Adipocyte (in vitro differentiated cells): ENCODE measurements around the gene CERK.

Source experiments
- DNase-seq: peaks from one replicate; pipeline ENCODE4 v3.0.0-alpha.2; 2015; ENCODE audit warnings: low read depth
- H3K27me3 ChIP-seq: replicated peaks from 2 replicates; pipeline ENCODE4 v1.7.0; 2013; ENCODE audit warnings: mild to moderate bottlenecking, low read length, moderate library complexity; ENCODE audit not compliant: control insufficient read depth, insufficient read depth
- H3K36me3 ChIP-seq: 2 replicates; pipeline ENCODE4 v1.7.0; 2013; ENCODE audit warnings: low read length, mild to moderate bottlenecking, moderate library complexity; ENCODE audit not compliant: control insufficient read depth, insufficient read depth, severe bottlenecking
- H3K4me1 ChIP-seq: 2 replicates; pipeline ENCODE4 v1.7.0; 2013; ENCODE audit warnings: mild to moderate bottlenecking, low read length, moderate library complexity; ENCODE audit not compliant: control insufficient read depth, insufficient read depth
- H3K4me3 ChIP-seq: 2 replicates; pipeline ENCODE4 v1.7.0; 2013; ENCODE audit warnings: mild to moderate bottlenecking, low read length, moderate library complexity
- H3K9ac ChIP-seq: 2 replicates; pipeline ENCODE4 v1.7.0; 2013; ENCODE audit warnings: mild to moderate bottlenecking, low read length, moderate library complexity
- H3K9me3 ChIP-seq: 2 replicates; pipeline ENCODE4 v1.7.0; 2013; ENCODE audit warnings: mild to moderate bottlenecking, low read length, moderate library complexity; ENCODE audit not compliant: control insufficient read depth

CERK gene

GRCh38 chr22:46747646-46748045, 9.6 kb upstream of the CERK start:
- Histone ChIP-seq H3K9me3 (no peaks in the 10 kb centered on the region), H3K4me1 (peaks cover 21% of the 10 kb centered on the region), H3K27me3 (peaks cover 15% of the 10 kb centered on the region), H3K4me3 (no peak overlapping the region), H3K36me3 (no peaks in the 10 kb centered on the region), H3K9ac (no peak overlapping the region)
- no peak for DNase-seq

DNA sequence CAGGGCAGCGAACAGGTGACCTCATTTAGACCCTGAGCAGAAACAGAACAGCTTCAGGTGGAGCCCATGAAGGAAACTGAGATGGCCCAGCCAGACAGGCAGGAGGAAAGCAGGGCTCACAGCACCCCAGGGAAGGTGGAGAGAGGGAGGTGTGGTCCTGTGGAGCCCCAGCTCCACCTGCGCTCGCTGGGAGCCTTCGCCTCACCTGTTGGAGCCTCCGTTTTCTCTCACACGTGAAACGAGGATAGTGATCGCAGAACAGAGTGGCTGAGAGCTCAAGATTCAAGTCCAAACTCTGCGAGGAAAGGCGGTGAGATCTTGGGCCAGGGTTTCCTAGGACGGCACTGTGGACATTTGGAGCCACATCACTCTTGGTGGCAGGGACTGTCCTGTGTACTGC, 8.6 kb upstream of the CERK start:
- no peaks in the 10 kb centered on the region for H3K36me3 ChIP-seq
- no peak overlapping the region for H3K4me3 ChIP-seq
- no peak overlapping the region for H3K9ac ChIP-seq
- H3K9me3 ChIP-seq = no peaks in the 10 kb centered on the region
- peaks cover 15% of the 10 kb centered on the region for H3K27me3 ChIP-seq
- no peak for DNase-seq
- peaks cover 21% of the 10 kb centered on the region for H3K4me1 ChIP-seq

DNA sequence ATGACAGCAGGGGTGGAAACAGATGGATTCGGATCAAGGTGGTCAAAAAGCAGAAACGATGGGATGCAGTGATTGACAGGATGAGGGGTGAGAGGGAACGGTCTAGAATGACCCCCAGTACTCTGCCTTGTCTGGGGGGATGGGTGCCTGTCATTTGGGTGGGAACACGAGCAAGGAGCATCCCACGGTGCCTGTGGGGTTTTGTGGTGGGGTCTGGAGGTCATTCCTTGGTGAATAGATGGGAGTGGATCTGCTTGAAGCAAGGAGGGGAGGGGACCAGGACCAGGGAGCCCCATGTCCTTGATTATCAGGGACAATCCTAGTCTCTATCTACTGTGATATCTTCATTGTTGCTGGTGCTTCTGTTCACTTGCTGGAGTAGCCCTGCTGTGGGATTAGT, 8.1 kb upstream of the CERK start:
- H3K4me3 ChIP-seq = no peak overlapping the region
- H3K9me3 ChIP-seq = no peaks in the 10 kb centered on the region
- H3K9ac ChIP-seq = no peak overlapping the region
- peaks cover 15% of the 10 kb centered on the region for H3K27me3 ChIP-seq
- peaks cover 22% of the 10 kb centered on the region for H3K4me1 ChIP-seq
- no peaks in the 10 kb centered on the region for H3K36me3 ChIP-seq
- DNase-seq = no peak

DNA sequence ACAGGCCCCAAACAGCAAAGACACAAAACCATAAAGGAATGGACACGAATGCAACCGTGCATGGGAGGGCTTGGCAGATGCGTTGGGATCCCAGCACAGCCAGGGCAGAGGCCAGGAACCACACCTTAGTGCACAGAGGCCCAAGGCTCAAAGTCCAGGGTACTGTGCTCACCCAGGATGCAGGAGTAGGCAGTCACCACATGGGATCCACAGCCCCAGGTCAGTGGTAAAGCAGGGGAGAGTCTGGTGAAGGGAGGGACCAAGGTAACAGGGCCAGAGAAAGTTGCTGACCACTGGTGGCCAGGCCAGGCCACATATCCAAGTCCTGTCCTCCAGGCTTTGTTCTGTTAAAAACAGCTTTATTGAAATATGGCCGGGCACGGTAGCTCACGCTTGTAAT, 6.5 kb upstream of the CERK start:
- Histone ChIP-seq H3K9me3 (no peaks in the 10 kb centered on the region), H3K4me1 (peaks cover 18% of the 10 kb centered on the region), H3K36me3 (no peaks in the 10 kb centered on the region), H3K9ac (no peak overlapping the region), H3K27me3 (peaks cover 15% of the 10 kb centered on the region), H3K4me3 (no peak overlapping the region)
- DNase-seq = no peak

DNA sequence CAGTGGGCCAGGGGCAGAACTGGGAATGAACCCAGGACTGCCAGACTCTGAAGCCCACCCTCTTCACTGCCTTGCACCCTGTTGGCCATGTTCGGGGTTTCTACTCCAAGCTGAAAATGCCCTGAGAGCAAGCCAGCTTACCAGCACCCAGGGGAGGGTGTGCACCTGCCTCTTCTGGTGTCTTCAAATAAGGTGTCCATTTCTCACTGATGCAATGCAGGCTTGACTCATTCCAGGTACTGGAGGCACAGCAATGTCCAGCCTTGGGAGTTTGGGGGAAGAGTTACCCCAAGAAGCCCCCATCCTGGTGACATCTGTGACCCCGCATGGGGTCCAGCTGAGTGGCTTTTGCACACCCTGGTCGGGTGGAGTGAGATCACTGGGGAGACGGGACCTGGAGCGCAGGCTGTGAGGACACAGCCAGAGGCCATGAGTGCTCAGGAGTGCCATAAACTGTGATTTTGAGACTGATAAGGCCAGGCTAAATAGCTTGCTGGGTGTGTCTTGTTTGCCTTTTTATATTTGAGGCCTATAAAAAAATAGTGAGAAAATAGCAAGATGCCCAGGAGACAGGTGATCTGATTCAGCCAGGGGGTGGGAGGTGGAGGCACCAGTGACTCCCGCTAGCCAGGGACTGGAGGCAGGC, 4.6 kb upstream of the CERK start:
- Histone ChIP-seq H3K9me3 (no peaks in the 10 kb centered on the region), H3K27me3 (peaks cover 9% of the 10 kb centered on the region), H3K4me1 (peaks cover 19% of the 10 kb centered on the region), H3K9ac (no peak overlapping the region), H3K4me3 (no peak overlapping the region), H3K36me3 (no peaks in the 10 kb centered on the region)
- no peak for DNase-seq

DNA sequence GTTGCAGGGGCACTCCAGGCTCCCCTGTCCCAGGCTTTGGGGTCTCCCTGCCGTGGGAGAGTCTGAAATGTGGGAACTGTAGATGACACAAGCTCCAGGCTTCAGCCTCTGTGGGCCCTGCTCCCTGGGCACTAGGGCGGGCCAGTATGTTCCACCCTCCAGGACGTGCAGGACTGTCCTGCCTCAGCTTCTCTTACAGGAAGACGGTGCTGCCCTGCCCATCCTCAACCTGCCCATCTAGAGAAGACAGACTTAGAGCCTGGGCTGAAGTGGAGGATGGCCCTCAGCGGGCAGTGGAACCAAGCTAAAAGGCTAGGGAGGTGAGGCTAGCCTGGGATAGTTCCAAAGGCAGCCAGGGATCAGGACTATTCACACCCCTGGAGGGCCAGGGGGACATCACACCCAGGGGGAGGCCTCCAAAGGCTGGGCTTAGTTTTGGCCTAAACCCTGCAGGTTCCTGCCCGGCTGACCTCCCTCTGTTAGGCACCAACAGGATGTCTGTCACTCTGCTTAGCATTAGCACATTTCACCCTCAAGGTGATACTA, 4.0 kb upstream of the CERK start:
- no peak overlapping the region for H3K9ac ChIP-seq
- H3K4me3 ChIP-seq = no peak overlapping the region
- H3K36me3 ChIP-seq = no peaks in the 10 kb centered on the region
- H3K9me3 ChIP-seq = no peaks in the 10 kb centered on the region
- peaks cover 5% of the 10 kb centered on the region for H3K27me3 ChIP-seq
- no peak for DNase-seq
- peaks cover 22% of the 10 kb centered on the region for H3K4me1 ChIP-seq

DNA sequence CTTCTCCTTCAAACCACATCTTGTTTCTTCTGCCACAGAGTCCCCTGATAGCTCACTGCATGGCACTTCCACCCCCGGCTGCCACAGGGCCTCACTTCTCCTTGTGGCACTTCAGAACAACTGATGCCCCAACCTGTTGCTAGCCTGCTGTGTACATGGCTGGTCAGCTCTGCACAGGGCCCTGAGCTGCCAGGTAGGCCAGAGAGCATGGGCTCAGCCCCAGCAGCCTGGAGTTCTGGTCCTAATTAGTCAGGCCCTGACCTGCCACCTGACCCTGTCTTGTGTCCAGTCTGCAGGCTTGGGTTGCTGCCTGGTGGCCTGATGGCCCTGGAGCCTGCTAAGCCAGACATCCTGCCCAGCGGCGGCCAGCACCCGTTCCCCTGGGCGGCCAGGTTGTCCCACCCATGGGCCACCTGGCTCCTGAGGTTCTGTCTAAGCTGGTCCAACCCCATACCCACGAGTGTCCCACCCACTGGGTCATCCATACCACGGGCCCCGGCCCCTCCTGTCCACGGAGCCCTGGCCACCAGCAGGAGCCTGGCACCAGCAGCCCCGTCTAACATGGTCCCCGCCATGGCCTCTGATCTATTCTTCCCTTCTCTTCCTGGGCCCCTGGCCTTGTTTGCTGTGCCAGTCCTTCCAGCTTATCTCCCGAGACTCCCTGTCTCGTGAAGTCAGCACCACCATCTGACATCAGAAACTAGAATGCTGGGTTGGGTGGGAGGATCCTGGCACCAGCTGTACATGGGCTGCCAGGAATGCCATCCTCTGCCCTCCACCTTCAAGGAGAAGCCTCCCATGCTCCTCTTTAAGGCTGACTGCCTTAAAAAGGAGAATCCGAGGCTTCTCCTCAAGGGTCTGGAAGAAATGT, 3.1 kb upstream of the CERK start:
- no peak for DNase-seq

DNA sequence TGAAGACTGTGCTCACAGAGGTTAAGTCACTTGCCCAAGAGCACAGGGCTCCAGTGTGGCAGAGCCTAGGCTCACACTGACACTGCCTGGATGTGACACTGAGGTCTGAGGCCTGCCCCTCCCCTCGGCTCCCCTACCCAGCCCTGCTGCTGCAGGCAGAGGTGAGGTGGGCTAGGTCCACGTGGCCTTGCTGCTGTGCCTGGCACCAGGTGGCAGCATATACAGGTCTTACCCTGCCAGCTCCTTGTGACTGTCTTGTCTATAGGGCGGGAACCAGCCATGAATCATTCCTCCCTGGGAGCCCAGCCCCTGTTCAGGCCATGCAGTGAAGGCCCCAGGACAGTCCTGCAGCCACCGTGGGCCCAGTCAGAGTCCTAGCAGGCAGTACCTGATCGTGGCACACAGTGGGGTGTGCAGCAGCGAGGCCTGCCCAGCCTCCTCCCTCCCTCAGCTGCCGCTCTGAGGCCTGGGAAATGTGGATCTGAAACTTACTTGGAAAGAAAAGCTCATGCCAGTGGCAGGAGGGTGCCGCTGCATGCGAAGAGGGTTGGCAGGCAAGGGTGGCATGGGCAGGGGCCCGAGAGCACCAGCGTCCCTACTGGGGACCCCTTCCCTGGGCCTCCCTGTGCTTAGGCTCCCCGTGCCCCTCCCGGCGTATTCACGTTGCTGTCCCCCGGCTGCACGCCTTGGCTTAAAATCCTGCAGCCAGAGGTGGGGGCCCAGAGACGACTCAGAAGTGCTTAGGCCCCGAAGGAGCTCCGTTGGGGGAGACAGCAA, 1.2 kb upstream of the CERK start:
- peak overlapping the region; percentile 76 for H3K4me3 ChIP-seq

More for the DNA sequence above, 3.1 kb upstream of the CERK start:
- Histone ChIP-seq H3K9ac (no peak overlapping the region), H3K4me1 (peaks cover 30% of the 10 kb centered on the region), H3K4me3 (no peak overlapping the region), H3K9me3 (no peaks in the 10 kb centered on the region), H3K27me3 (peaks cover under 1% of the 10 kb centered on the region), H3K36me3 (no peaks in the 10 kb centered on the region)

GRCh38 chr22:46738647-46739093, 618 bp upstream of the CERK start:
- Histone ChIP-seq H3K9ac (peak overlapping the region; percentile 88), H3K9me3 (no peaks in the 10 kb centered on the region), H3K4me1 (peaks cover 38% of the 10 kb centered on the region), H3K36me3 (no peaks in the 10 kb centered on the region), H3K27me3 (no peaks in the 10 kb centered on the region), H3K4me3 (peak overlapping the region; percentile 76)
- DNase-seq = peak; percentile 54

More for the DNA sequence above, 1.2 kb upstream of the CERK start:
- H3K9me3 ChIP-seq = no peaks in the 10 kb centered on the region
- H3K36me3 ChIP-seq = no peaks in the 10 kb centered on the region
- peak overlapping the region; percentile 88 for H3K9ac ChIP-seq
- no peaks in the 10 kb centered on the region for H3K27me3 ChIP-seq
- DNase-seq = peak; percentile 54
- H3K4me1 ChIP-seq = peaks cover 38% of the 10 kb centered on the region

DNA sequence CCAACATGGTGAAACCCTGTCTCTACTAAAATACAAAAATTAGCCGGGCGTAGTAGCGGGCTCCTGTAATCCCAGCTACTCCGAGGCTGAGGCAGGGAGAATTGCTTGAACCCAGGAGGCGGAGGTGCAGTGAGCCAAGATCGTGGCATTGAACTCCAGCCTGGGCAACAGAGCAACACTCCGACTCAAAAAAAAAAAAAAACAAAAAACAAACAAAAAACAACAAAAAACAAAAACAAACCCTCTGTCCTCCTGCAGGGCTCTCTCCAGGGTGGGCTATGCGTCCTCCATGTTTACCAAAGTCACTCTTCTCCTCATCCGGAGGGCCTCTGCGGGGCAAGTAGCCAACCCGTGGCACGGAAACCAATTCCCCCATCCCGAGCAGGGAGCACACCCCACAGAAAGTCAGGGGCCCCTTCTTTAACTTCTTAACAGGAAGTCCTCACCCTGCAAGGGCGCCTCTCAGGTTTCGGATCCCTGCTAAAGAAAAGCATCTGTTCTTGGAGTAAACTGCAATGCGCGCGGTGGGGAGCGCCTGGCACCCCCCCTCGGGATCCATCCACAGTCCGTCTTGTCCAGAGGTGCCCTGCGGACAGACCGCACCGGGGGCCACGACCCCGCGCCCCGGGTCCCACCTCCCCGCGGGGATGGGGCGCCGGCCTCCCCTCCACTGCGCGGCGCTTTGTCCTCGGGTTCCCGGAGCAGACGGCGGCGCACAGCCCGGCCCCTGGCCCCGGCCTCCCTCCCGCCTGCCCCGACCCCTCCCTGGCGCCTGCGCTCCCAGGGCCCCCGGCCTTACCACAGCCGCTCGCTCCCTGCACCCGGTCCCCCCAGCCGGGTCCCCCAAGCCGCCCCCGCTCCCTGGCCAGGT, 712 bp downstream of the CERK start:
- peak overlapping the region; percentile 91 for H3K4me3 ChIP-seq
- H3K9ac ChIP-seq = peak overlapping the region; percentile 85
- peak; percentile 71 for DNase-seq
- no peaks in the 10 kb centered on the region for H3K27me3 ChIP-seq
- H3K9me3 ChIP-seq = no peaks in the 10 kb centered on the region
- no peaks in the 10 kb centered on the region for H3K36me3 ChIP-seq
- peaks cover 38% of the 10 kb centered on the region for H3K4me1 ChIP-seq
